Transverse colon (tissue), 4 donors: ENCODE data around the gene AURKAIP1.

Source experiments
- EP300 ChIP-seq: sonication (generic); formaldehyde crosslinking; IDR thresholded peaks from one replicate; pipeline ENCODE4 v1.6.1; 2017; ENCODE audit warnings: antibody characterized with exemption, low read depth
- POLR2A ChIP-seq: fragments of 450-650 bp; IDR thresholded peaks from one replicate; pipeline ENCODE4 v1.6.1; 2016; ENCODE audit warnings: antibody characterized with exemption, mild to moderate bottlenecking, moderate library complexity
- POLR2AphosphoS5 ChIP-seq, 3 donors: sonication (generic); formaldehyde crosslinking; IDR thresholded peaks; one replicate each; pipeline ENCODE4 v1.6.1; 2016; ENCODE audit warnings: antibody characterized with exemption in 3 of 3
- TF ChIP-seq, protein P1 (sequence below), 5 experiments: fragments of 200-600 bp in 3 of 5; fragments of 450-650 bp in 2 of 5; sonication (generic) in 3 of 5; IDR thresholded peaks; 1 replicate in 2 of 5; 2 replicates in 3 of 5; pipeline ENCODE4 v1.5.1; 2016 to 2017; ENCODE audit warnings: antibody characterized with exemption in 5 of 5, inconsistent platforms in 3 of 5, mild to moderate bottlenecking in 2 of 5, moderate library complexity in 1 of 5

DNA sequence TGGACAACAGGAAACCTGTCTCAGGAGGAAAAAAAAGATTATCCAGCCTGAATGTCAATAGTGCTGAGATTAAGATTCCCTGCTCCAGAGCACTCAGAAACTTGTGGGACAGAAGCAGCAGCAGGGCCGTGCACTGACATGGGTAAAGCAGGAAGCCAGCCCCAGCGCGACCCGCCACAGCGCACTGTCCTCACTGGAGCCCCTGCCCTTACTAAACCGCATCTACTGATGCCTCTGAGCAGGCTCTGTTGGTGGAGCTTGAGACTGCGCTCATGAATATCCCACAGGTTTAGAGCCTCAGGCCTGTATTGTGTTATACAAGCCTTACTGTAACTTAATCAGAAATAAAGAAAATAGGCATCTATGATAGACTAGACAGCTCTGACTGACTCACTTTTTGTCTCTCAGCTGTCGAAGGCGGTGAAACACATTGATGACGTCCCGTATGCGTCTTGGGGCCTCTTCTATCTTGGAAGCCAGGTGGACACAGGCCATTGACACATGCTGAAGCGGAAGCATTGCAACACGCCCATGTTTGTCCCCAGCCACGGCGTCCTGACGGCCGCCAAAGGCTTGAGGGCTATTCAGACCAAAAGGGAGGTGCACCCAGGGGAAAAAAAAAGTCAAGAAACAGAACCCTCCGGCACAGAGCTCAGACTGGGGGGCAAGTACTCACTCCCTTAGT lies 23.0 kb upstream of the AURKAIP1 start:
- TF ChIP-seq, protein P1, sequence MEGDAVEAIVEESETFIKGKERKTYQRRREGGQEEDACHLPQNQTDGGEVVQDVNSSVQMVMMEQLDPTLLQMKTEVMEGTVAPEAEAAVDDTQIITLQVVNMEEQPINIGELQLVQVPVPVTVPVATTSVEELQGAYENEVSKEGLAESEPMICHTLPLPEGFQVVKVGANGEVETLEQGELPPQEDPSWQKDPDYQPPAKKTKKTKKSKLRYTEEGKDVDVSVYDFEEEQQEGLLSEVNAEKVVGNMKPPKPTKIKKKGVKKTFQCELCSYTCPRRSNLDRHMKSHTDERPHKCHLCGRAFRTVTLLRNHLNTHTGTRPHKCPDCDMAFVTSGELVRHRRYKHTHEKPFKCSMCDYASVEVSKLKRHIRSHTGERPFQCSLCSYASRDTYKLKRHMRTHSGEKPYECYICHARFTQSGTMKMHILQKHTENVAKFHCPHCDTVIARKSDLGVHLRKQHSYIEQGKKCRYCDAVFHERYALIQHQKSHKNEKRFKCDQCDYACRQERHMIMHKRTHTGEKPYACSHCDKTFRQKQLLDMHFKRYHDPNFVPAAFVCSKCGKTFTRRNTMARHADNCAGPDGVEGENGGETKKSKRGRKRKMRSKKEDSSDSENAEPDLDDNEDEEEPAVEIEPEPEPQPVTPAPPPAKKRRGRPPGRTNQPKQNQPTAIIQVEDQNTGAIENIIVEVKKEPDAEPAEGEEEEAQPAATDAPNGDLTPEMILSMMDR (IDR thresholded peaks at IDR 0.05) = no peak
- no peak for TF ChIP-seq POLR2A
- no peak for TF ChIP-seq POLR2AphosphoS5 (IDR thresholded peaks at IDR 0.05)
- no peak for TF ChIP-seq EP300
